HL-60 (cell line): ENCODE results near the gene UQCR11.

Experiments
- DNase-seq, 2 experiments: peaks; one replicate each; pipeline ENCODE4 v3.0.0-alpha.2; 2010 to 2020; ENCODE audit warnings: low read depth in 1 of 2, low spot score in 1 of 2
- H3K27ac ChIP-seq: fragments of 250-450 bp; sonication (Bioruptor Pico); replicated peaks from 2 replicates; pipeline ENCODE4 v1.5.1; 2020; ENCODE audit warnings: mild to moderate bottlenecking, moderate library complexity
- H3K27me3 ChIP-seq: fragments of 250-450 bp; sonication (Bioruptor Pico); 2 replicates; pipeline ENCODE4 v1.5.1; 2021; ENCODE audit warnings: mild to moderate bottlenecking, moderate library complexity; ENCODE audit not compliant: insufficient read depth, poor library complexity, severe bottlenecking
- H3K4me3 ChIP-seq: replicated peaks from 2 replicates; pipeline ENCODE4 v1.5.1; 2011; ENCODE audit warnings: mild to moderate bottlenecking, control low read depth, low read length; ENCODE audit not compliant: insufficient read depth
- CTCF ChIP-seq: IDR thresholded peaks from one replicate; pipeline ENCODE4 v1.5.1; 2011; ENCODE audit warnings: low read length, control low read depth, inconsistent platforms; ENCODE audit not compliant: insufficient read depth
- GABPA ChIP-seq: IDR thresholded peaks from 2 replicates; pipeline ENCODE4 v1.6.1; 2012; ENCODE audit warnings: low read depth
- POLR2AphosphoS5 ChIP-seq: IDR thresholded peaks from 2 replicates; pipeline ENCODE4 v1.6.1; 2012; ENCODE audit warnings: low read depth
- REST ChIP-seq: IDR thresholded peaks from 2 replicates; pipeline ENCODE4 v1.6.1; 2012; ENCODE audit warnings: low read depth; ENCODE audit not compliant: insufficient replicate concordance
- SPI1 ChIP-seq: IDR thresholded peaks from 2 replicates; pipeline ENCODE4 v1.6.1; 2012; ENCODE audit warnings: low read depth, mild to moderate bottlenecking, borderline replicate concordance

UQCR11 gene

GRCh38 chr19:1601613-1602064, 3.6 kb downstream of the UQCR11 start:
- no peak for DNase-seq
- TF ChIP-seq POLR2AphosphoS5 (no peak), CTCF (no peak), REST (no peak), SPI1 (no peak), GABPA (no peak)
- Histone ChIP-seq H3K4me3 (no peak overlapping the region), H3K27me3 (no peaks in the 10 kb centered on the region), H3K27ac (no peak overlapping the region)

GRCh38 chr19:1599460-1599846, 5.8 kb downstream of the UQCR11 start:
- no peak overlapping the region for H3K4me3 ChIP-seq
- H3K27ac ChIP-seq = no peak overlapping the region
- no peak for DNase-seq
- TF ChIP-seq CTCF (no peak), POLR2AphosphoS5 (no peak), GABPA (no peak), SPI1 (no peak), REST (no peak)
- H3K27me3 ChIP-seq = no peaks in the 10 kb centered on the region

- no peak for DNase-seq
- Histone ChIP-seq H3K27me3 (no peaks in the 10 kb centered on the region), H3K27ac (no peak overlapping the region), H3K4me3 (no peak overlapping the region)
- no peak for TF ChIP-seq REST
- TF ChIP-seq GABPA = no peak
- no peak for TF ChIP-seq POLR2AphosphoS5
- TF ChIP-seq SPI1 = no peak
- no peak for TF ChIP-seq CTCF
Observed at GRCh38 chr19:1598777-1599459, 6.3 kb downstream of the UQCR11 start.
